Stimulated activated CD8-positive, alpha-beta memory T cell treated with anti-CD3 and anti-CD28 coated beads, Interleukin-4, amount 100 ng/mL, for 1 hour (primary cell): ENCODE data around the gene RAB30.

ENCODE experiments used
- DNase-seq, 2 donors: peaks; one replicate each; pipeline ENCODE4 v3.0.0-alpha.2; 2020; ENCODE audit warnings: low read depth in 2 of 2, low spot score in 1 of 2

Gene RAB30

DNA sequence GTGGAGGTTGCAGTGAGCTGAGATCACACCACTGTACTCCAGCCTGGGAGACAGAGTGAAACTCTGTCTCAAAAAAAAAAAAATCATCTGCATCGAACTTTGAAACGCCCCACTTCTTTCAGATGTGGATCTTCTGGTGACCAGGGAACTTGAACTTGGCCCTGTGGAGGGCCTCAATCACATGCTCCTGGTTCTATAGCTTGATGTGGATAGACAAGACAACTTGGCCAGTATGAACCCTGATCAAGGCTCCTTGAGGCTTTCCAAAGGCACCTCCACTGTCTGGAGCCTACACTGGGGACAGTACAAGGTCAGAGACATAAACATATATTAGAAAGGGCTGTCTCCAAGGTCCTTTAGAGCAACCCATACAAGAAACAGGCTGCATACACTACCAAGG lies 30.6 kb downstream of the RAB30 start:
- DNase-seq = no peak

- DNase-seq = no peak
These were observed 32.1 kb downstream of the RAB30 start for GRCh38 chr11:83039566-83039965.

- DNase-seq = no peak
These were observed 33.8 kb downstream of the RAB30 start for GRCh38 chr11:83037877-83038276.

DNA sequence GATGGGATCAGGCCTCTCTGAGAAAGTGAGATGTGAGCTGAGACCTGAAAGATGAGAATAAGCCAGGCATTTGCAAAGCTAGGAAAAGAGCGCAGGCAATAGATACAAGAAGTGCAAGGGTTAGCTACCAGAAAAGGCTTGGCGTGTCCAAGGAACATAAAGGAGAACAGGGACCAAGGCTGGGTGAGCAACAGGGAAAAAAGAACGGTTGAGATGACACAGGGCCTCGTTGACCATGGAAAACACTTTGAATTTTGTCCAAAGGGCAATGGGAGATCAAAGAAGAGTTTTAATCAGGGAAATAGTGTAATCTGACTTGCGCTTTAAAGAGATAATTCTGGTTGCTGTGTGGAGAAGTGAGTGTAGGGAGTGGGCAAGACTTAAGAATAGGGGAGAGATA lies 35.0 kb downstream of the RAB30 start:
- no peak for DNase-seq

DNA sequence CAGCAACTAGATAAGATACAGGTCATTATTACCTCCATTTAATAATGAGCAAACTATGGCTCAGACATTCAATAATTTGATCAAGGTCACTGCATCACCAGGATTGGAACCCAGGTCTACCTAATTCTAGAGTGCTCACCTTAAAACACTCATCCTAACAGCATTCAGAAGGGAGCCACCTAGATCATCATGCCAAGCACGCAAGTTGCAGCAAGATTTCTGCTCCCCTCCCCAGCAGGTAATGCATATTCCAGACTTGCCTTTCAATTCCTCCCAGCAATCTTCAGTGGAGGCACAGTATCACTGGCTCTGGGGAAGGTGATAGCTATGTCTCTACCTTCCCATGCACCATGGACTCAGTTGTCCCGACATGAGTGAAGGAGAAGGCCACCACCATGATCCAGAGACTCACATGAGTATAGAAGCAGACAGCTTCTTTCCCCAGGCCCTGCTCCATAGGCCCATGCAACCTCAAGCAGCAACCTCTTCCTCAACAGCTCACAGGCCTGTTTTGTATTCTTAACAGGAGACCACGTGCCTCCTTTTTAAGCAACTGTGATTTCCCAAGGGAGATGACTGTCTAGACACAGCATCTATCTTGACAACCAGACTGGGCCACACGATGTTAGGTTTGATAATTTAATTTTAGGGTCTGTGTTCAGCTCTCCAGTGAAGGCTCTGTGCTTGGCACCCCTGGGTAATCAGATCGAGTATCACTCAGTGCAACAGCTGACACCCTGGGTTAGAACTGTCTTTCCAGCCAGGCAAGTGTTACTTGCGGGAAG lies 36.4 kb downstream of the RAB30 start:
- no peak for DNase-seq

DNA sequence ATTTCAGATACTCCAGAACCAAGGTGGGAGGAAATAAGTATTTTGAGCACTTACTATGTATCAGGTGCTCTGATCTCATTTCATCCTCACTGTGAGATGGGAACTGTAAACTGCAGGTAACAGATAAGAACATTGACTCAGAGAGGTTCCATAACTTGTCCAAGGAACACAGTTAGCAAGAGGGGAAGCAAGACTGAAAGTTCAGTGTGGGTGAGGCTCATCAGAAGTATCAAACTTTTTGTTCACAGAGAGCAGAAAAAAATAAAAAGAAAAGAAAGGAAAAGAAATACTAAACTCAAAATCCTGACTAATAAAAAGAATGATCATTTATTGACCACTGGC lies 37.1 kb downstream of the RAB30 start:
- no peak for DNase-seq

- no peak for DNase-seq
These were observed 37.6 kb downstream of the RAB30 start for GRCh38 chr11:83033972-83034672.

GRCh38 chr11:83033371-83033770 lies 38.3 kb downstream of the RAB30 start:
- DNase-seq = no peak

- DNase-seq = no peak
These were observed 40.6 kb downstream of the RAB30 start for GRCh38 chr11:83031127-83031526.

DNA sequence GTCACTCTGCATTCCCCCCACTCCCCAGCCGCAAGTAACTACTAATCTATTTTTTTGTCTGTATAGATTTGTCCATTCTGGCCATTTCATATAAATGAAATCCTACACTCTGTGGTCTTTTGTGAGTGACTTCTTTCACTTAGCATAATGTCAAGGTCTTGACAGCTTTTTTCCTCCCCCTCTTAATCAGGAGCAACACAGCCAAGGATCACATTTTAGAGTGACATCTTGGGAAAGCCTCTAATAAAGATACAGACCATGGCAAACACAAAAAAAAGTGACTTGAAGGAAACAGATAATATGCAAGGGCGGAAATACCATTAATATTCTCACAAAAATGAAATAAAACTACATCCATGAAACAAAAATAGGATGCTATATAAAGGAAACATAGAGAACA lies 43.9 kb downstream of the RAB30 start:
- DNase-seq = no peak

- DNase-seq = no peak
These were observed 44.4 kb downstream of the RAB30 start for GRCh38 chr11:83027289-83027688.

- DNase-seq = no peak
These were observed 45.5 kb downstream of the RAB30 start for GRCh38 chr11:83026229-83026628.

GRCh38 chr11:83025267-83025704 lies 46.4 kb downstream of the RAB30 start:
- DNase-seq = no peak

GRCh38 chr11:83024270-83024854 lies 47.3 kb downstream of the RAB30 start:
- no peak for DNase-seq

- no peak for DNase-seq
These were observed 48.3 kb downstream of the RAB30 start for GRCh38 chr11:83023410-83023809.

DNA sequence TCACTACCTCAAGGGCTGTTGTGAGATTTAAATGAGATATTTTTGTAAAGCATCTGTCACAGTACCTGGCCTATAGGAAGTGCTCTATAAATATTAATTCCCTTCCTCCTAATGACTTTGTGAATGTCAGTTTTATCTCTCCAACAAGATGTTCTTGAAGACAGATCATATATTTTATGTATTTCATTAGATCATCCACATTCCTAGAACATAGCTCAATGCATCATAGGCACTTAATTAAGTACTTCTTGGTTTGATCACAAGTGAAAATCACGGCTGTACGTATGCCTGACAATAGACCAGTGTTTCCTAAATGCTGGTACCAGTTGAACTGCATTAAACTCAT lies 49.9 kb downstream of the RAB30 start:
- no peak for DNase-seq

DNA sequence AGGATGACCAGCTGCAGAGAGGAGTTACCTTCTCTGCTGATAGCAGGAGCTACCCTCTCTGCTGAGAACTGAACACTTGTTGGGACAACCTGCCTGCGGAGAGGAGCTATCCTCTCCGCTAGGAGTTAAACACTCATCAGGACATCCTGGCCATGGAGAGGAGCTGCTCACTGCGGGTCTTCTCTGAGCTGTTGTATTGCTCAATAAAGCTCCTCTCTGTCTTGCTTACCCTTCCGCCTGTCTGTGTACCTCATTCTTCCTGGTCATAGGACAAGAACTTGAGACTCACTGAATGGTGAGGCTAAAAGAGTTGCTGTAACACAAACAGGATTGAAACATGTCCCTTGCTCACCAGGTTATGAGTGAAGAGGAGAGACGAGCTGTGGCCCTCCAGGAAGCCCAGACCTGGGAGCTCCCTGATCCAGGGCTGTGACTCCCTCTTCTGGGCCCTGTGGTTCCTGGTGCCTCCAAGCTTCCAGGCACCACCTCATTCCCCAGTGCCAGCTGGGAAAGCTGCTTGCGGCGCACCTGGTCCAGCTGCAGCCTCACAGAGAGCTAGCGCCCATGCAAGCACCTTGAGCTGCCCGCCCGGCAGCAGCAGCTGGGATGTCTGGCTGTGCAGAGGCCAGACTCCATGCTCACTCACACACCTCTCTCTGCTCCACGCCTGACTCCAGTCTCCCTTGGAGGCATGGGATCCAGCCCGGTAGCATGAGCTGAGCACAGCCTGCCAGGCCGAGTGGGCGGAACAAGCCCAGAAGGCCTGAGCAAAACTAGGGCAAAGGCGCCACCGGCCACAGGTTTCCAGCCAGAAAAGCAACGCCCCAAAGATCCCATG lies 50.5 kb downstream of the RAB30 start:
- DNase-seq = no peak

- DNase-seq = no peak
These were observed 51.7 kb downstream of the RAB30 start for GRCh38 chr11:83019888-83020579.

DNA sequence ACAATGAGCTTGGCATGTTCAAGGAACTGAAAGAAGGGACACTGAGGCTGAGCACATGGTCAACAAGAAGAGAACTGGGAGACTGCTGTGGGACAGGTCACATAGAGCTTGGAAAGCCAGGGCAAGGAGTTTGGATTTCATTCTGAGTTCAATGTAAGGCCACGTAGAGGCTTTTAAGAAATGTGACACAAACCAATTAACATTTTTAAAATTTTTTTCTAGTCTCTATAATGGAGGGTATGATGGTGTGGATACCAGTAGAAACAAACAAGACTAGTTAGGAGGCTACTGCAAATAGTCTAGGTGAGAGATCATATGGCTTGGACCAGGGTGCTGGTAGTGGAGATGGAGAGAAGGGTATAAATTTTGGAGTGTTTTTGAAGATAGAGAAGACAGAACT lies 56.7 kb downstream of the RAB30 start:
- no peak for DNase-seq

GRCh38 chr11:83012168-83013067 lies 59.3 kb downstream of the RAB30 start:
- DNase-seq = no peak
